ENCODE data around the gene NDUFS7.

DNA sequence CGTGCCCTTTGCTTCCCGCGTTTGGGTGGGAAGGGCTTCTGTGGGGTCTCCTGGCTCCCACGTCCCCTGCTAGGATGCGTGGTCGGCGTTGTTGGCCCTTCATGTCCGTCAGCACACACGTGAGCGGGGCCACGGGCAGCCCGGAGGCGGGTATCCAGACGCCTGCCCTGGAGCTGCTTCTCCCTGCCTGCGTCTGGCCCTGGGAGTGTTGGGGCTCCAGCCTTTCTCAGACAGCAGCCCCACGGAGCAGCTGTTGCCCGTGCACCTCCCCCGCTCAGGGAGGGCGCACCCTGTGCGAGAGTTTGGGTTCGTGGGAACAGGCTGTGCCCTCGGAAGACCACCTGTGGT, 38.2 kb downstream of the NDUFS7 start:
- TF ChIP-seq POLR2A (IDR thresholded peaks at IDR 0.05; ENCODE audit: low read length) (no peak), GATA1 (IDR thresholded peaks at IDR 0.05; ENCODE audit: low read depth, low read length) (no peak)

Data from erythroblast (primary cell).